ENCODE data around the gene C20orf144. TPM values are rescaled to one million over a fixed set of nuclear protein-coding genes. Genes with fewer than 3 reads are reported as not detected.
"Not testable (repeated sequence)": the region's sequence is repeated elsewhere in the genome, so short reads cannot be mapped to it uniquely, and the experiment has no call there.

The C20orf144 gene
- not detected for total RNA-seq
- 0.03 TPM for polyA plus RNA-seq

- 95% methylated on average over 10 of the region's 10 CpGs for WGBS
- Histone ChIP-seq H3K4me3 (ENCODE audit: low read depth, low read length) (peak within 1 kb of the TSS; percentile 53), H3K4me1 (ENCODE audit: insufficient read depth) (no peaks in the 10 kb centered on the region), H3K36me3 (ENCODE audit: insufficient read depth) (peaks cover 6% of the 10 kb centered on the region), H3K27ac (ENCODE audit: low read depth) (peak within 1 kb of the TSS; percentile 57)
- DNase-seq (ENCODE audit: extremely low spot score), result no peak
Observed at GRCh38 chr20:33662172-33662571, at the start of gene C20orf144. C20orf144 (plus strand) TSS chr20:33662327; CDS start chr20:33662346, 19 bp downstream.

- 90% methylated on average over 4 of the region's 4 CpGs for WGBS
- Histone ChIP-seq H3K4me1 (ENCODE audit: insufficient read depth) (no peaks in the 10 kb centered on the region), H3K36me3 (ENCODE audit: insufficient read depth) (peaks cover 2% of the 10 kb centered on the region), H3K27ac (ENCODE audit: low read depth) (no peak overlapping the region), H3K4me3 (ENCODE audit: low read depth, low read length) (no peak overlapping the region)
- no peak for DNase-seq (ENCODE audit: extremely low spot score)
Observed at GRCh38 chr20:33621717-33622400, 40.3 kb upstream of the C20orf144 start.

GRCh38 chr20:33622705-33623365 is 39.3 kb upstream of the C20orf144 start:
- H3K36me3 ChIP-seq (ENCODE audit: insufficient read depth), result peaks cover 2% of the 10 kb centered on the region
- no peaks in the 10 kb centered on the region for H3K4me1 ChIP-seq (ENCODE audit: insufficient read depth)
- H3K27ac ChIP-seq (ENCODE audit: low read depth), result no peak overlapping the region
- no peak overlapping the region for H3K4me3 ChIP-seq (ENCODE audit: low read depth, low read length)
- WGBS, result 92% methylated on average over 10 of the region's 10 CpGs
- no peak for DNase-seq (ENCODE audit: extremely low spot score)

GRCh38 chr20:33624399-33624798 is 37.7 kb upstream of the C20orf144 start:
- Histone ChIP-seq H3K36me3 (ENCODE audit: insufficient read depth) (peaks cover 7% of the 10 kb centered on the region), H3K27ac (ENCODE audit: low read depth) (no peak overlapping the region), H3K4me1 (ENCODE audit: insufficient read depth) (no peaks in the 10 kb centered on the region), H3K4me3 (ENCODE audit: low read depth, low read length) (no peak overlapping the region)
- DNase-seq (ENCODE audit: extremely low spot score), result no peak
- 84% methylated on average over 3 of the region's 3 CpGs for WGBS

- H3K4me1 ChIP-seq (ENCODE audit: insufficient read depth), result no peaks in the 10 kb centered on the region
- WGBS, result 94% methylated on average over 4 of the region's 4 CpGs
- DNase-seq (ENCODE audit: extremely low spot score), result no peak
- H3K27ac ChIP-seq (ENCODE audit: low read depth), result no peak overlapping the region
- no peak overlapping the region for H3K4me3 ChIP-seq (ENCODE audit: low read depth, low read length)
- H3K36me3 ChIP-seq (ENCODE audit: insufficient read depth), result peaks cover 7% of the 10 kb centered on the region
Observed at GRCh38 chr20:33626190-33626589, 35.9 kb upstream of the C20orf144 start.

GRCh38 chr20:33627577-33628216 is 34.4 kb upstream of the C20orf144 start:
- 96% methylated on average over 4 of the region's 4 CpGs for WGBS
- no peak for DNase-seq (ENCODE audit: extremely low spot score)
- peaks cover 7% of the 10 kb centered on the region for H3K36me3 ChIP-seq (ENCODE audit: insufficient read depth)
- H3K4me3 ChIP-seq (ENCODE audit: low read depth, low read length), result no peak overlapping the region
- H3K4me1 ChIP-seq (ENCODE audit: insufficient read depth), result no peaks in the 10 kb centered on the region
- H3K27ac ChIP-seq (ENCODE audit: low read depth), result no peak overlapping the region

- WGBS, result 94% methylated on average over 10 of the region's 10 CpGs
- no peak for DNase-seq (ENCODE audit: extremely low spot score)
- Histone ChIP-seq H3K4me1 (ENCODE audit: insufficient read depth) (no peaks in the 10 kb centered on the region), H3K27ac (ENCODE audit: low read depth) (no peak overlapping the region), H3K36me3 (ENCODE audit: insufficient read depth) (peaks cover 7% of the 10 kb centered on the region), H3K4me3 (ENCODE audit: low read depth, low read length) (no peak overlapping the region)
Observed at GRCh38 chr20:33629533-33629932, 32.6 kb upstream of the C20orf144 start.

GRCh38 chr20:33629979-33630378 is 32.1 kb upstream of the C20orf144 start:
- 92% methylated on average over 5 of the region's 5 CpGs for WGBS
- DNase-seq (ENCODE audit: extremely low spot score), result no peak
- Histone ChIP-seq H3K4me1 (ENCODE audit: insufficient read depth) (no peaks in the 10 kb centered on the region), H3K4me3 (ENCODE audit: low read depth, low read length) (no peak overlapping the region), H3K27ac (ENCODE audit: low read depth) (no peak overlapping the region), H3K36me3 (ENCODE audit: insufficient read depth) (peaks cover 7% of the 10 kb centered on the region)

- peaks cover 9% of the 10 kb centered on the region for H3K36me3 ChIP-seq (ENCODE audit: insufficient read depth)
Observed at GRCh38 chr20:33630507-33630906, 31.6 kb upstream of the C20orf144 start.

GRCh38 chr20:33631910-33632309 is 30.2 kb upstream of the C20orf144 start:
- not testable (repeated sequence) for H3K4me3 ChIP-seq (ENCODE audit: low read depth, low read length); H3K27ac ChIP-seq (ENCODE audit: low read depth); DNase-seq (ENCODE audit: extremely low spot score); H3K4me1 ChIP-seq (ENCODE audit: insufficient read depth)
- H3K36me3 ChIP-seq (ENCODE audit: insufficient read depth), result peaks cover 10% of the 10 kb centered on the region
- 85% methylated on average over 4 of the region's 4 CpGs for WGBS

More at GRCh38 chr20:33630507-33630906, 31.6 kb upstream of the C20orf144 start:
- no peak for DNase-seq (ENCODE audit: extremely low spot score)
- WGBS, result 91% methylated on average over 4 of the region's 4 CpGs
- no peak overlapping the region for H3K4me3 ChIP-seq (ENCODE audit: low read depth, low read length)
- H3K27ac ChIP-seq (ENCODE audit: low read depth), result no peak overlapping the region
- no peaks in the 10 kb centered on the region for H3K4me1 ChIP-seq (ENCODE audit: insufficient read depth)

- H3K27ac ChIP-seq (ENCODE audit: low read depth), result no peak overlapping the region
- no peak overlapping the region for H3K4me3 ChIP-seq (ENCODE audit: low read depth, low read length)
- no peak for DNase-seq (ENCODE audit: extremely low spot score)
- peaks cover 7% of the 10 kb centered on the region for H3K36me3 ChIP-seq (ENCODE audit: insufficient read depth)
- 100% methylated on average over 3 of the region's 3 CpGs for WGBS
- H3K4me1 ChIP-seq (ENCODE audit: insufficient read depth), result no peaks in the 10 kb centered on the region
Observed at GRCh38 chr20:33635341-33635740, 26.8 kb upstream of the C20orf144 start.

- no peak for DNase-seq (ENCODE audit: extremely low spot score)
- Histone ChIP-seq H3K36me3 (ENCODE audit: insufficient read depth) (peaks cover 7% of the 10 kb centered on the region), H3K4me1 (ENCODE audit: insufficient read depth) (no peaks in the 10 kb centered on the region), H3K27ac (ENCODE audit: low read depth) (no peak overlapping the region), H3K4me3 (ENCODE audit: low read depth, low read length) (no peak overlapping the region)
- 92% methylated on average over 1 of the region's 1 CpG for WGBS
Observed at GRCh38 chr20:33636776-33637175, 25.4 kb upstream of the C20orf144 start.

- Histone ChIP-seq H3K36me3 (ENCODE audit: insufficient read depth) (peaks cover 5% of the 10 kb centered on the region), H3K4me1 (ENCODE audit: insufficient read depth) (no peaks in the 10 kb centered on the region), H3K4me3 (ENCODE audit: low read depth, low read length) (no peak overlapping the region), H3K27ac (ENCODE audit: low read depth) (no peak overlapping the region)
- WGBS, result 84% methylated on average over 13 of the region's 13 CpGs
- DNase-seq (ENCODE audit: extremely low spot score), result no peak
Observed at GRCh38 chr20:33640287-33640686, 21.8 kb upstream of the C20orf144 start.

All from urinary bladder (tissue), 4 donors.